Measurements from ENCODE around the gene SORCS3. TPM values are rescaled to one million over a fixed set of nuclear protein-coding genes. Genes with fewer than 3 reads are reported as not detected.

Gene SORCS3
- total and polyA plus RNA-seq, 2 of the 4 experiments (the other 2 are of a cell fraction), result not detected

DNA sequence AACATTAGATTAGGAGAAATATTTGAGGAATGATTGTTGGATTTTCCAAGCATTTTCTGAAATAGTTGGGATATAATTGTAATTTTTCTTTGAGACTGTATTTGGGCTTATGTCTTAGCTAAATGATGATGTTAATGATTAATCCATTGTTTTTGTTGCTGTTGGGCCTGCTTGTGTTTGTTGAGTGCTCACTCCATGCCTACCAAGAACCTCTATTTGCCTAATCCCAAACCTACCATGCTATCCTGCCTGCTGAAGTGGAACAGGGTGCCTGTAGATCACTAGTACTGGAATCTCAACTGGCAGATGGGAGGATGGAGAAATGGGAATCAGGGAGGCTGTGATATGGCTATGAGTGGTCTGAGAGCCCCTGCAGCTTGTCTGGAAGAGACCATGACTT lies 565.5 kb downstream of the SORCS3 start:
- H2AK9ac ChIP-seq (replicated peaks; ENCODE audit: low read depth, low read length, poor library complexity), result no peak overlapping the region
- H3K79me1 ChIP-seq (ENCODE audit: low read depth in 1 of 2, low read length in 2 of 2), result no peaks in the 10 kb centered on the region
- no peak overlapping the region for H2BK15ac ChIP-seq (ENCODE audit: low read depth, low read length)
- H3K9me3 ChIP-seq (ENCODE audit: control insufficient read depth, insufficient read depth, low read length), result peaks cover 7% of the 10 kb centered on the region; the same call in 1 of the 2 replicates
- no peaks in the 10 kb centered on the region for H3K9me1 ChIP-seq (ENCODE audit: insufficient read depth, low read length)
- TF ChIP-seq RCOR1 (IDR thresholded peaks at IDR 0.05; ENCODE audit: insufficient replicate concordance, low read length) (no peak), CHD1 (IDR thresholded peaks at IDR 0.05; ENCODE audit: low read depth, low read length) (no peak), MAZ (IDR thresholded peaks at IDR 0.05; ENCODE audit: borderline replicate concordance, low read depth, low read length) (no peak), MAFK (IDR thresholded peaks at IDR 0.05; ENCODE audit: low read depth, low read length) (no peak), FOS (IDR thresholded peaks at IDR 0.05; ENCODE audit: low read depth, low read length) (no peak), MXI1 (IDR thresholded peaks at IDR 0.05; ENCODE audit: borderline replicate concordance, low read depth, low read length) (no peak), BHLHE40 (IDR thresholded peaks at IDR 0.05; ENCODE audit: low read depth, low read length) (no peak), POLR2A (IDR thresholded peaks at IDR 0.05; ENCODE audit: low read depth, low read length) (no peak), RFX5 (IDR thresholded peaks at IDR 0.05; ENCODE audit: low read depth, low read length) (no peak), SMC3 (IDR thresholded peaks at IDR 0.05; ENCODE audit: low read depth, low read length) (no peak), RAD21 (IDR thresholded peaks at IDR 0.05; ENCODE audit: low read length) (no peak), CEBPB (IDR thresholded peaks at IDR 0.05; ENCODE audit: low read depth, low read length) (no peak), NFE2L2 (IDR thresholded peaks at IDR 0.05; ENCODE audit: low read depth, low read length) (no peak)
- TF ChIP-seq, protein P1, sequence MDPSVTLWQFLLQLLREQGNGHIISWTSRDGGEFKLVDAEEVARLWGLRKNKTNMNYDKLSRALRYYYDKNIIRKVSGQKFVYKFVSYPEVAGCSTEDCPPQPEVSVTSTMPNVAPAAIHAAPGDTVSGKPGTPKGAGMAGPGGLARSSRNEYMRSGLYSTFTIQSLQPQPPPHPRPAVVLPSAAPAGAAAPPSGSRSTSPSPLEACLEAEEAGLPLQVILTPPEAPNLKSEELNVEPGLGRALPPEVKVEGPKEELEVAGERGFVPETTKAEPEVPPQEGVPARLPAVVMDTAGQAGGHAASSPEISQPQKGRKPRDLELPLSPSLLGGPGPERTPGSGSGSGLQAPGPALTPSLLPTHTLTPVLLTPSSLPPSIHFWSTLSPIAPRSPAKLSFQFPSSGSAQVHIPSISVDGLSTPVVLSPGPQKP (IDR thresholded peaks at IDR 0.05; ENCODE audit: borderline replicate concordance, low read depth, low read length), result no peak
- TF ChIP-seq, protein P2, sequence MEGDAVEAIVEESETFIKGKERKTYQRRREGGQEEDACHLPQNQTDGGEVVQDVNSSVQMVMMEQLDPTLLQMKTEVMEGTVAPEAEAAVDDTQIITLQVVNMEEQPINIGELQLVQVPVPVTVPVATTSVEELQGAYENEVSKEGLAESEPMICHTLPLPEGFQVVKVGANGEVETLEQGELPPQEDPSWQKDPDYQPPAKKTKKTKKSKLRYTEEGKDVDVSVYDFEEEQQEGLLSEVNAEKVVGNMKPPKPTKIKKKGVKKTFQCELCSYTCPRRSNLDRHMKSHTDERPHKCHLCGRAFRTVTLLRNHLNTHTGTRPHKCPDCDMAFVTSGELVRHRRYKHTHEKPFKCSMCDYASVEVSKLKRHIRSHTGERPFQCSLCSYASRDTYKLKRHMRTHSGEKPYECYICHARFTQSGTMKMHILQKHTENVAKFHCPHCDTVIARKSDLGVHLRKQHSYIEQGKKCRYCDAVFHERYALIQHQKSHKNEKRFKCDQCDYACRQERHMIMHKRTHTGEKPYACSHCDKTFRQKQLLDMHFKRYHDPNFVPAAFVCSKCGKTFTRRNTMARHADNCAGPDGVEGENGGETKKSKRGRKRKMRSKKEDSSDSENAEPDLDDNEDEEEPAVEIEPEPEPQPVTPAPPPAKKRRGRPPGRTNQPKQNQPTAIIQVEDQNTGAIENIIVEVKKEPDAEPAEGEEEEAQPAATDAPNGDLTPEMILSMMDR (conservative IDR thresholded peaks at IDR 0.05; ENCODE audit: low read depth, low read length), result no peak
- H3K4me1 ChIP-seq (ENCODE audit: control insufficient read depth, insufficient read depth, low read length), result no peaks in the 10 kb centered on the region
- no peak for ATAC-seq (ENCODE audit: low read depth)
- no peak overlapping the region for H3K56ac ChIP-seq (ENCODE audit: extremely low read depth, insufficient read depth, low read length)
- H3K4me2 ChIP-seq (ENCODE audit: low read depth, low read length), result no peak overlapping the region
- dilution Hi-C loops (cut with HindIII; ENCODE audit: low sequenced_read_pairs, unreplicated experiment) (no loop called here), in situ Hi-C loops (cut with MboI; ENCODE audit: low sequenced_read_pairs) (no loop called here), intact Hi-C loops (cut with micrococcal nuclease) (no loop called here)
- no peaks in the 10 kb centered on the region for H3K36me3 ChIP-seq (ENCODE audit: control insufficient read depth, insufficient read depth, low read length)
- H4K91ac ChIP-seq (ENCODE audit: insufficient read depth, low read depth, low read length), result no peak overlapping the region
- DNase-seq, result no peak
- no peak overlapping the region for H2BK120ac ChIP-seq (ENCODE audit: low read depth, low read length)
- no peak overlapping the region for H3K23ac ChIP-seq (ENCODE audit: low read depth, low read length)
- BruUV-seq (replicated peaks), result no TSS peak
- no peak overlapping the region for H3K14ac ChIP-seq (replicated peaks; ENCODE audit: low read depth, low read length)
- no peak overlapping the region for H3K27ac ChIP-seq (ENCODE audit: insufficient read depth, low read length)
- H2BK20ac ChIP-seq (ENCODE audit: low read depth, low read length), result no peak overlapping the region
- H2AFZ ChIP-seq (replicated peaks; ENCODE audit: low read length, poor library complexity), result no peak overlapping the region
- H4K20me1 ChIP-seq (ENCODE audit: insufficient read depth, low read length), result no peaks in the 10 kb centered on the region
- H3K4ac ChIP-seq (ENCODE audit: low read depth, low read length), result no peak overlapping the region
- POLR2A ChIA-PET (ENCODE audit: unreplicated experiment), result no interaction called here
- no peak overlapping the region for H2AK5ac ChIP-seq (ENCODE audit: low read depth, low read length)
- H3K4me3 ChIP-seq (ENCODE audit: insufficient read depth, low read depth, low read length), result no peak overlapping the region
- no peak overlapping the region for H3K9ac ChIP-seq (ENCODE audit: low read depth, low read length)
- H4K8ac ChIP-seq (ENCODE audit: low read depth in 2 of 2, low read length in 2 of 2), result no peak overlapping the region
- no peaks in the 10 kb centered on the region for H3K27me3 ChIP-seq (ENCODE audit: control insufficient read depth, insufficient read depth, low read length)
- H2BK5ac ChIP-seq (ENCODE audit: low read depth, low read length, poor library complexity, severe bottlenecking), result no peak overlapping the region
- CTCF ChIA-PET, result no interaction called here
- H3K18ac ChIP-seq (ENCODE audit: low read depth, low read length), result no peak overlapping the region
- H4K5ac ChIP-seq (ENCODE audit: low read depth, low read length), result no peak overlapping the region

Measured in IMR-90 (cell line).